Trophoblast cell (in vitro differentiated cells and primary cell): Measurements from ENCODE around the gene PRKRIP1.

Experiments used
- DNase-seq, 2 donors: peaks; one replicate each; pipeline ENCODE4 v3.0.0-alpha.2; 2016
- H2AFZ ChIP-seq: 2 replicates; pipeline ENCODE4 v1.6.1; 2013; ENCODE audit warnings: low read length, moderate library complexity, mild to moderate bottlenecking; ENCODE audit not compliant: insufficient read depth, poor library complexity
- H2AK5ac ChIP-seq: 2 replicates; pipeline ENCODE4 v1.6.1; 2013; ENCODE audit warnings: mild to moderate bottlenecking, low read length
- H2BK120ac ChIP-seq: 2 replicates; pipeline ENCODE4 v1.6.1; 2013; ENCODE audit warnings: low read length, mild to moderate bottlenecking, moderate library complexity; ENCODE audit not compliant: insufficient read depth, poor library complexity
- H2BK12ac ChIP-seq: 2 replicates; pipeline ENCODE4 v1.6.1; 2013; ENCODE audit warnings: mild to moderate bottlenecking, low read length, moderate library complexity
- H2BK5ac ChIP-seq: 2 replicates; pipeline ENCODE4 v1.6.1; 2013; ENCODE audit warnings: low read length, low read depth, moderate library complexity, mild to moderate bottlenecking; ENCODE audit not compliant: poor library complexity
- H3K14ac ChIP-seq: 2 replicates; pipeline ENCODE4 v1.6.1; 2013; ENCODE audit warnings: mild to moderate bottlenecking, low read length
- H3K18ac ChIP-seq: 2 replicates; pipeline ENCODE4 v1.6.1; 2013; ENCODE audit warnings: mild to moderate bottlenecking, low read length
- H3K23ac ChIP-seq: 2 replicates; pipeline ENCODE4 v1.6.1; 2013; ENCODE audit warnings: low read length
- H3K27ac ChIP-seq: 2 replicates; pipeline ENCODE4 v1.5.1; 2013; ENCODE audit warnings: low read depth, mild to moderate bottlenecking, inconsistent platforms, low read length, moderate library complexity
- H3K27me3 ChIP-seq: 2 replicates; pipeline ENCODE4 v1.6.1; 2013; ENCODE audit warnings: inconsistent platforms, mild to moderate bottlenecking, low read length, moderate library complexity; ENCODE audit not compliant: insufficient read depth
- H3K36me3 ChIP-seq, 2 experiments: 1 replicate in 1 of 2; 2 replicates in 1 of 2; pipeline ENCODE4 v1.6.1; 2013; ENCODE audit warnings: low read length in 2 of 2, mild to moderate bottlenecking in 2 of 2, moderate library complexity in 1 of 2; ENCODE audit not compliant: insufficient read depth in 2 of 2, control insufficient read depth in 1 of 2
- H3K4ac ChIP-seq: 2 replicates; pipeline ENCODE4 v1.6.1; 2013; ENCODE audit warnings: low read depth, mild to moderate bottlenecking, low read length, moderate library complexity
- H3K4me1 ChIP-seq, 2 experiments: 1 replicate in 1 of 2; 2 replicates in 1 of 2; pipeline ENCODE4 v1.6.1; 2013; ENCODE audit warnings: low read length in 2 of 2, mild to moderate bottlenecking in 2 of 2, moderate library complexity in 1 of 2; ENCODE audit not compliant: insufficient read depth in 2 of 2, control insufficient read depth in 1 of 2
- H3K4me2 ChIP-seq: 2 replicates; pipeline ENCODE4 v1.6.1; 2013; ENCODE audit warnings: inconsistent platforms, mild to moderate bottlenecking, low read length, moderate library complexity
- H3K4me3 ChIP-seq: 2 replicates; pipeline ENCODE4 v1.5.1; 2013; ENCODE audit warnings: mild to moderate bottlenecking, low read depth, low read length, inconsistent platforms
- H3K79me1 ChIP-seq: one replicate; pipeline ENCODE4 v1.6.1; 2013; ENCODE audit warnings: low read length
- H3K79me2 ChIP-seq: 2 replicates; pipeline ENCODE4 v1.6.1; 2013; ENCODE audit warnings: low read length, mild to moderate bottlenecking; ENCODE audit not compliant: control insufficient read depth, insufficient read depth, poor library complexity
- H3K9ac ChIP-seq: 2 replicates; pipeline ENCODE4 v1.6.1; 2013; ENCODE audit warnings: mild to moderate bottlenecking, low read length
- H3K9me3 ChIP-seq: 2 replicates; pipeline ENCODE4 v1.6.1; 2013; ENCODE audit warnings: low read depth, mild to moderate bottlenecking, control low read depth, inconsistent platforms, low read length; ENCODE audit not compliant: insufficient read depth
- H4K12ac ChIP-seq: 2 replicates; pipeline ENCODE4 v1.6.1; 2013; ENCODE audit warnings: low read depth, mild to moderate bottlenecking, low read length, moderate library complexity
- H4K8ac ChIP-seq: 2 replicates; pipeline ENCODE4 v1.6.1; 2013; ENCODE audit warnings: low read depth, mild to moderate bottlenecking, low read length, moderate library complexity
- H4K91ac ChIP-seq: one replicate; pipeline ENCODE4 v1.6.1; 2013; ENCODE audit warnings: low read depth, mild to moderate bottlenecking, low read length, moderate library complexity
- WGBS: extraction: QIAGEN DNeasy Blood & Tissue Kit; methylation state at CpG from one replicate; pipeline ENCODE4 v1.1.7; 2013; ENCODE audit warnings: missing lambda C conversion rate; ENCODE audit not compliant: insufficient read length, insufficient coverage; ENCODE audit errors: extremely low coverage; 5-methylcytosine and 5-hydroxymethylcytosine counted together

The PRKRIP1 gene

DNA sequence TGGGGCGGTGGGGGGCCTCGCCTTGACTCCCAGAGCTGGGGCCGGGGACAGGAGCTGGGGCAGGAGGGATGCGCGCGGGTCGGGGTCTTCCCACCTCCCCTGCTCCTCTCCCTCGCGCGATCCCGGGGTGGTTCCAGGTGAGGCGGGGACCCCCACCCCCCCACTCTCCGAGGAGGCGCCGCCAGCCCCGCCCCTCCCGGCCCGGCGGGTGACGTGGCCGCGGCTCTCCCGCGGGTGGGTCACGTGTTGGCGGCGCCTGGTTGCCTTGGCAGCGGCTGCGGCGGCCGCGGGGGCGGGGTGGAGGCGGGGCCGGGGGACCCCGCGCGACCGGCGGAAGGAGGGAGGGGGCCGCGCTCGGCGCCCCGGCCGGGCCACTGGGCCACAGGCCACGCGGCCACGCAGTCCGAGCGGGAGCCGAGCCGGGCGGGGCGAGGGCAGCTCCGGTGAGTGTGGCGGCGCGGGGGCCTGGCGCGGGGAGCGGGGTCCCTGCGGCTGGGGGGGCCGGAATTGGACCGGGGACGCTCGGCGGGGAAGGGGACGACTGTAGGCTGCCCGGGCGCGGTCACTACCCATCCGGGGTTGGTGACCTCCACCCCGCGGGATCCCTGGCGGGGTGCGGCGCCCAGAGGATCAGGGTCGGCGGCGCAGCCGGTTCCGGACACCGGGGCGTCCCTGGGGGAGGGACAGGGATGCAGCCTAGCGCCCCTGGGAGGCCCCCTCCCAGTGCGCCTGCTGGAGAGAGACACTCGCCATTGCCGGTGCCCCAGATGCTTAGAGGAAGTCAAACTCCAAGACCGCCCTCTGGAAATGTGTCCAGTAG is 37.3 kb downstream of the PRKRIP1 start, which contains the start of gene ORAI2:
TSS of gene ORAI2 (plus strand) at position 357 of the 820 bp plus-strand sequence. CDS start 5,382 bp downstream, outside the sequence.
- no CpG with 5 or more reads among the region's 90 CpGs for WGBS

DNA sequence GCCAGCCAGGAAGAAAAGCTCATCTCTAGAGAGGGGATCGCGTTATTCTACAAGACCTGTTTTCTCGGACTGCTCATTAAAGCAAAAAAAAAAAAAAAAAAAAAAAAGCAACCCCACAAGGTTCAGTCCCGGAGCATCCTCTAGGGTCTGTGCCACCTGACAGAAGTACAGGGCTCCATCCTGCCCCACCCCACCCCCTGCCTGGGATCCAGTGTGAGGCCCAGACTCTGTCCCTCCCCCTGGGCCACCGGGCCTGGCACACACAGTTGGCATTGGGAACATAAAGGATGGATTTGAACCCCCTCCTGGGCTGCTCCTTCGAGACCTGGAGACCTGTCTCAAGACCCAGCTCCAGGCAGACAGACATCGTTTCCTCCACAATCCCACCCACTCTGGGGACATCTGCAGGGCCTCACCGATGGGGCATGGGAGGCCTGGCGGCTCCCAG is 37.9 kb downstream of the PRKRIP1 start:
- no peak overlapping the region for H2BK5ac ChIP-seq
- H3K4me3 ChIP-seq: peak overlapping the region; percentile 91
- H3K9me3 ChIP-seq: peaks cover 3% of the 10 kb centered on the region
- H3K79me1 ChIP-seq: peaks cover 8% of the 10 kb centered on the region
- H3K4ac ChIP-seq: no peak overlapping the region
- H3K79me2 ChIP-seq: peaks cover 6% of the 10 kb centered on the region
- peak overlapping the region; percentile 86 for H3K9ac ChIP-seq
- H2AK5ac ChIP-seq: no peak overlapping the region
- H3K27me3 ChIP-seq: no peaks in the 10 kb centered on the region
- no peak overlapping the region for H2BK12ac ChIP-seq
- no peak overlapping the region for H3K18ac ChIP-seq
- WGBS: no CpG with 5 or more reads among the region's 9 CpGs
- peaks cover 12 to 19% of the 10 kb centered on the region in 2 experiments for H3K4me1 ChIP-seq
- H2AFZ ChIP-seq: peak overlapping the region; percentile 69
- H3K27ac ChIP-seq: no peak overlapping the region
- no peak overlapping the region for H3K23ac ChIP-seq
- peaks cover 11 to 13% of the 10 kb centered on the region in 2 experiments for H3K36me3 ChIP-seq
- no peak overlapping the region for H3K14ac ChIP-seq
- H3K4me2 ChIP-seq: peak overlapping the region; percentile 57
- H2BK120ac ChIP-seq: no peak overlapping the region
- no peak overlapping the region for H4K8ac ChIP-seq
- H4K12ac ChIP-seq: peak overlapping the region; percentile 71
- peak overlapping the region; percentile 82 for H4K91ac ChIP-seq
- no peak for DNase-seq

More for the DNA sequence above, 37.3 kb downstream of the PRKRIP1 start, which contains the start of gene ORAI2:
- H3K79me2 ChIP-seq: peaks cover 6% of the 10 kb centered on the region
- H3K18ac ChIP-seq: peak within 1 kb of the TSS; percentile 90
- H3K36me3 ChIP-seq: peaks cover 6 to 9% of the 10 kb centered on the region in 2 experiments
- peak within 1 kb of the TSS; percentile 43 for H3K27ac ChIP-seq
- H2AFZ ChIP-seq: peak within 1 kb of the TSS; percentile 82
- peak within 1 kb of the TSS; percentile 79 for H2BK120ac ChIP-seq
- peak within 1 kb of the TSS; percentile 86 for H3K4ac ChIP-seq
- H3K4me3 ChIP-seq: peak within 1 kb of the TSS; percentile 91
- H3K23ac ChIP-seq: no peak within 1 kb of the TSS
- peaks cover 12 to 19% of the 10 kb centered on the region in 2 experiments for H3K4me1 ChIP-seq
- H3K9ac ChIP-seq: peak within 1 kb of the TSS; percentile 86
- peak within 1 kb of the TSS; percentile 57 for H3K4me2 ChIP-seq
- H2BK12ac ChIP-seq: peak within 1 kb of the TSS; percentile 86
- peaks cover 8% of the 10 kb centered on the region for H3K79me1 ChIP-seq
- no peaks in the 10 kb centered on the region for H3K9me3 ChIP-seq
- peak within 1 kb of the TSS; percentile 88 for H3K14ac ChIP-seq
- DNase-seq: peak; percentile 38 to 69
- peak within 1 kb of the TSS; percentile 73 for H2AK5ac ChIP-seq
- peak within 1 kb of the TSS; percentile 86 for H4K8ac ChIP-seq
- peak within 1 kb of the TSS; percentile 97 for H4K91ac ChIP-seq
- peak within 1 kb of the TSS; percentile 94 for H4K12ac ChIP-seq
- H2BK5ac ChIP-seq: peak within 1 kb of the TSS; percentile 58
- no peaks in the 10 kb centered on the region for H3K27me3 ChIP-seq

DNA sequence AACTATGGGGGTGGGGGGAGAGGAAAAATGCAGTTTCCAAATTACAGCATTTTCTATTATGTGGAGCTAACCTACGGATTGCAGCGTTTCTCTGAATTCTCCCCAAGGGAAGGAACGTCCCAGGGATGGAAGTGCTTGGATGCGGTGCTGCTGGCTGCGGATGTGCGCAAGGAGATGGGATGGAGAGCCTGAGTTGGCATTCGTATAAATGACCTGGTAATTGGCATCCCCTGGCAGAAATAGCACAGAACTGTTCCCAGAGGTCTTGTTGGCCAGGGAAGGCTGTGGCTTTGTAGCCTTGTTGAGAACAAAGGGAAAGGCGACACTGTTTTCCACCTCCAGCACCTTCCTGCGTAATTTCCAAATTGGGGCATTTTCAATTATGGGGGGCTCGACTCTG is 40.0 kb downstream of the PRKRIP1 start:
- no peak overlapping the region for H4K8ac ChIP-seq
- peaks cover 14 to 27% of the 10 kb centered on the region in 2 experiments for H3K4me1 ChIP-seq
- H3K23ac ChIP-seq: no peak overlapping the region
- H3K14ac ChIP-seq: no peak overlapping the region
- no peak overlapping the region for H3K27ac ChIP-seq
- WGBS: no CpG with 5 or more reads among the region's 10 CpGs
- H3K18ac ChIP-seq: no peak overlapping the region
- no peak overlapping the region for H2BK12ac ChIP-seq
- peaks cover 3% of the 10 kb centered on the region for H3K9me3 ChIP-seq
- H3K4me2 ChIP-seq: no peak overlapping the region
- no peak overlapping the region for H2BK5ac ChIP-seq
- H3K9ac ChIP-seq: no peak overlapping the region
- H3K4me3 ChIP-seq: no peak overlapping the region
- no peak overlapping the region for H2BK120ac ChIP-seq
- no peak overlapping the region for H4K91ac ChIP-seq
- H3K4ac ChIP-seq: no peak overlapping the region
- H4K12ac ChIP-seq: no peak overlapping the region
- peaks cover 8% of the 10 kb centered on the region for H3K79me1 ChIP-seq
- no peak overlapping the region for H2AK5ac ChIP-seq
- peaks cover 6% of the 10 kb centered on the region for H3K79me2 ChIP-seq
- DNase-seq: no peak
- H2AFZ ChIP-seq: no peak overlapping the region
- H3K27me3 ChIP-seq: no peaks in the 10 kb centered on the region
- peaks cover 12 to 14% of the 10 kb centered on the region in 2 experiments for H3K36me3 ChIP-seq

DNA sequence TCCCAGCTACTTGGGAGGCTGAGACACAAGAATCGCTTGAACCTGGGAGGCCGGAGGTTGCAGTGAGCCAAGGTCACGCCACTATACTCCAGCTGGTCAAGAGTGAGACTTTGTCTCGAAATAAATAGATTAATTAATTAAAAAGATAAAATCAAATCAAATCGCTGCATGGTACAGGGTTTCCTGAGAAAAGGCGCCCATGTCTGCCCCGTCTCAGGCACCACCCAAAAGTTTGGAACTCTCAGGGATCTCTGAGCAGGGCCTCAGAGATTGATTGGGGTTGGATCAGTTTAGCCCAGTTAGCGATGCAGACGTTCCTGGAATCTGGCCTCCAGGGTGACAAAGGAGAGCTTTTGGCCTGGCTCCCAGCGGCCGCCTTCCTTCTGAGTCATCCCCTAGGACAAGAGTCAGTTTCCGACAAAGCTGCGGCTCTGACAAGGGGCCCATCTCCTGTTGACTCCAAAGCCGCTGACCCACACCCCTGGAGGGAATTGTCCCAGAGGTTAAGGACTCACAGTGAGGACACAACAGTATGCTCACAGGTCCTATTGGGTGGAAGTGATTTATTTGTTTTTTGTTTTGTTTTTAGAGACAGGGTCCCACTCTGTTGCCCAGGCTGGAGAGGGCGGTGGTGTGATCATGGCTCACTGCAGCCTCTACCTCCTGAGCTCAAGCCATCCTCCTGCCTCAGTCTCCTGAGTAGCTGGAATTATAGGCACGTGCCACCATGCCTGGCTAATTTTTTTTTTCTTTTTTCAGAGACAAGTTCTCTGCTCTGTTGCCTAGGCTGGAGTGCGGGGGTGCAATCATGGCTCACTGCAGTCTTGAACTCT is 44.0 kb downstream of the PRKRIP1 start:
- Histone ChIP-seq H3K9me3 (peaks cover 3% of the 10 kb centered on the region), H2BK120ac (peak overlapping the region; percentile 18), H3K79me2 (no peaks in the 10 kb centered on the region), H3K23ac (no peak overlapping the region), H3K27me3 (no peaks in the 10 kb centered on the region), H3K18ac (peak overlapping the region; percentile 39), H2AFZ (no peak overlapping the region), H3K27ac (peak overlapping the region; percentile 2), H3K9ac (no peak overlapping the region), H2AK5ac (no peak overlapping the region), H3K4me3 (no peak overlapping the region), H2BK12ac (no peak overlapping the region), H3K79me1 (no peaks in the 10 kb centered on the region), H3K14ac (no peak overlapping the region), H3K4me1 (peaks cover 4 to 8% of the 10 kb centered on the region in 2 experiments), H4K8ac (no peak overlapping the region), H2BK5ac (no peak overlapping the region), H4K12ac (no peak overlapping the region), H3K36me3 (peaks cover 22% of the 10 kb centered on the region in 2 experiments), H3K4me2 (no peak overlapping the region), H4K91ac (no peak overlapping the region), H3K4ac (no peak overlapping the region)
- no CpG with 5 or more reads among the region's 17 CpGs for WGBS
- DNase-seq: peak; percentile 68 to 69
